GM18867 (cell line): ENCODE data around the gene LAMA3.

Experiments used
- ATAC-seq: cut with Tn5 transposase; IDR thresholded peaks from one replicate; pipeline ENCODE4 v1.9.1; 2021; ENCODE audit warnings: mild to moderate bottlenecking, moderate library complexity; ENCODE audit not compliant: unreplicated experiment

LAMA3 gene

GRCh38 chr18:23761941-23762340 is 72.7 kb downstream of the LAMA3 start:
- no peak for ATAC-seq

GRCh38 chr18:23763343-23763742 is 74.1 kb downstream of the LAMA3 start:
- ATAC-seq: no peak

GRCh38 chr18:23765931-23766330 is 76.7 kb downstream of the LAMA3 start:
- no peak for ATAC-seq

GRCh38 chr18:23772327-23773024 is 83.2 kb downstream of the LAMA3 start:
- no peak for ATAC-seq

GRCh38 chr18:23776306-23776705 is 87.1 kb downstream of the LAMA3 start:
- no peak for ATAC-seq

- no peak for ATAC-seq
These were observed 89.6 kb downstream of the LAMA3 start for GRCh38 chr18:23778828-23779227.

- no peak for ATAC-seq
These were observed 90.5 kb downstream of the LAMA3 start for GRCh38 chr18:23779696-23780303.

GRCh38 chr18:23784832-23785245 is 95.6 kb downstream of the LAMA3 start:
- no peak for ATAC-seq

GRCh38 chr18:23793051-23793450 is 103.8 kb downstream of the LAMA3 start:
- ATAC-seq: no peak

- ATAC-seq: no peak
These were observed 105.0 kb downstream of the LAMA3 start for GRCh38 chr18:23793985-23794867.

GRCh38 chr18:23798249-23798648 is 109.0 kb downstream of the LAMA3 start:
- ATAC-seq: no peak

- no peak for ATAC-seq
These were observed 109.6 kb downstream of the LAMA3 start for GRCh38 chr18:23798824-23799223.

- ATAC-seq: no peak
These were observed 110.3 kb downstream of the LAMA3 start for GRCh38 chr18:23799540-23799939.

- no peak for ATAC-seq
These were observed 111.6 kb downstream of the LAMA3 start for GRCh38 chr18:23800902-23801301.

GRCh38 chr18:23802817-23803216 is 113.6 kb downstream of the LAMA3 start:
- no peak for ATAC-seq

- ATAC-seq: no peak
These were observed 114.5 kb downstream of the LAMA3 start for GRCh38 chr18:23803755-23804154.

- ATAC-seq: no peak
These were observed 116.6 kb downstream of the LAMA3 start for GRCh38 chr18:23805898-23806297.

- ATAC-seq: no peak
These were observed 120.2 kb downstream of the LAMA3 start for GRCh38 chr18:23809415-23809814.

GRCh38 chr18:23810396-23810795 is 121.1 kb downstream of the LAMA3 start:
- ATAC-seq: no peak

GRCh38 chr18:23811176-23811575 is 121.9 kb downstream of the LAMA3 start:
- ATAC-seq: no peak

- no peak for ATAC-seq
These were observed 123.5 kb downstream of the LAMA3 start for GRCh38 chr18:23812546-23813440.
